DOHH2 (cell line): ENCODE results near the gene LINGO3.

ENCODE experiments used
- EZH2phosphoT487 ChIP-seq: fragments of 200-600 bp; sonication (generic); IDR thresholded peaks from 2 replicates; pipeline ENCODE4 v1.6.1; 2017; ENCODE audit warnings: borderline replicate concordance, mild to moderate bottlenecking, antibody characterized with exemption, low read length, moderate library complexity, mixed read lengths
- TF ChIP-seq, protein P1 (sequence below): fragments of 200-600 bp; sonication (generic); IDR thresholded peaks from one replicate; pipeline ENCODE4 v1.5.1; 2014; ENCODE audit warnings: antibody characterized with exemption, mild to moderate bottlenecking, low read depth, low read length; ENCODE audit not compliant: poor library complexity, severe bottlenecking

DNA sequence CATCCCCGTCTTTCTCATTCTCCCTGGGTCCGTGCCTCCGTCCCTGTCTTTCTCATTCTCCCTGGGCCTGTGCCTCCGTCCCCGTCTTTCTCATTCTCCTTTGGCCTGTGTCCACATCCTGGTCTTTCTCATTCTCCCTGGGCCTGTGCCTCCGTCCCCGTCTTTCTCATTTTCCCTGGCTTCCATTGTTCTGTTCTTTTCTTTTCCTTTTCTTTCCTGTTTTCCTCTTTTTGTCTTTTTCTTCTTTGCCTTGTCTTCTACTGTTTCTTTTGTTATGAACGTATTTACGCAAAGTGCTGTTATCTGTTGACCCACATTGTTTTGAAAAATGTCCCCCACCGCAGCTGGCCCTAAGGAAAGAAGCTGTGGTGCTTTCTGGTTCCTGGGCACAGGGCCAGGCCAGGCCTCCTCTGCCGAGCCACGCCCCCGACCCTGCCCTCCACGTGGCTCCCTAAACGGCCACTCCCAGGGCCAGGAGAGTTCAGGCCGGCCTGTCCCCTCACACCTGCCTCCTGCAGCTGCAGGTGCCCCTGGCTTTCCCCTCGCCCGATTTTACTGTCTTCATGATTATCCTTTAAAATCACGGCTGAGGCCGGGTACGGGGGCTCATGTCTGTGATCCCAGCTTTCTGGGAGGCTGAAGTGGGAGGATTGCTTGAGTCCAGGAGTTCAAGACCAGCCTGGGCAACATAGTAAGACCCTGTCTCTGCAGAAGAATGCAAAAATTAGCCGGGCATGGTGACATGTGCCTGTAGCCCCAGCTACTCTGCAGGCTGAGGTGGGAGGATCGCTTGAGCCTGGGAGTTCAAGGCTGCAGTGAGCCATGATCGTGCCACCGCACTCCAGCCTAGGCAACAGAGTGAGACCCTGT, 38.1 kb upstream of the LINGO3 start:
- TF ChIP-seq, protein P1, sequence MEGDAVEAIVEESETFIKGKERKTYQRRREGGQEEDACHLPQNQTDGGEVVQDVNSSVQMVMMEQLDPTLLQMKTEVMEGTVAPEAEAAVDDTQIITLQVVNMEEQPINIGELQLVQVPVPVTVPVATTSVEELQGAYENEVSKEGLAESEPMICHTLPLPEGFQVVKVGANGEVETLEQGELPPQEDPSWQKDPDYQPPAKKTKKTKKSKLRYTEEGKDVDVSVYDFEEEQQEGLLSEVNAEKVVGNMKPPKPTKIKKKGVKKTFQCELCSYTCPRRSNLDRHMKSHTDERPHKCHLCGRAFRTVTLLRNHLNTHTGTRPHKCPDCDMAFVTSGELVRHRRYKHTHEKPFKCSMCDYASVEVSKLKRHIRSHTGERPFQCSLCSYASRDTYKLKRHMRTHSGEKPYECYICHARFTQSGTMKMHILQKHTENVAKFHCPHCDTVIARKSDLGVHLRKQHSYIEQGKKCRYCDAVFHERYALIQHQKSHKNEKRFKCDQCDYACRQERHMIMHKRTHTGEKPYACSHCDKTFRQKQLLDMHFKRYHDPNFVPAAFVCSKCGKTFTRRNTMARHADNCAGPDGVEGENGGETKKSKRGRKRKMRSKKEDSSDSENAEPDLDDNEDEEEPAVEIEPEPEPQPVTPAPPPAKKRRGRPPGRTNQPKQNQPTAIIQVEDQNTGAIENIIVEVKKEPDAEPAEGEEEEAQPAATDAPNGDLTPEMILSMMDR = no peak
- TF ChIP-seq EZH2phosphoT487 = no peak
